Activated naive CD4-positive, alpha-beta T cell (primary cell): ENCODE measurements around the gene PLSCR1.
A peak's percentile ranks its signal among the peaks of the same experiment; 100 is the strongest.
"Not testable (repeated sequence)": the region's sequence is repeated elsewhere in the genome, so short reads cannot be mapped to it uniquely, and the experiment has no call there.

ENCODE experiments used
- DNase-seq, 4 experiments: peaks; one replicate each; lab custom pipeline; 2025; lab: John Stamatoyannopoulos, UW

The PLSCR1 gene

DNA sequence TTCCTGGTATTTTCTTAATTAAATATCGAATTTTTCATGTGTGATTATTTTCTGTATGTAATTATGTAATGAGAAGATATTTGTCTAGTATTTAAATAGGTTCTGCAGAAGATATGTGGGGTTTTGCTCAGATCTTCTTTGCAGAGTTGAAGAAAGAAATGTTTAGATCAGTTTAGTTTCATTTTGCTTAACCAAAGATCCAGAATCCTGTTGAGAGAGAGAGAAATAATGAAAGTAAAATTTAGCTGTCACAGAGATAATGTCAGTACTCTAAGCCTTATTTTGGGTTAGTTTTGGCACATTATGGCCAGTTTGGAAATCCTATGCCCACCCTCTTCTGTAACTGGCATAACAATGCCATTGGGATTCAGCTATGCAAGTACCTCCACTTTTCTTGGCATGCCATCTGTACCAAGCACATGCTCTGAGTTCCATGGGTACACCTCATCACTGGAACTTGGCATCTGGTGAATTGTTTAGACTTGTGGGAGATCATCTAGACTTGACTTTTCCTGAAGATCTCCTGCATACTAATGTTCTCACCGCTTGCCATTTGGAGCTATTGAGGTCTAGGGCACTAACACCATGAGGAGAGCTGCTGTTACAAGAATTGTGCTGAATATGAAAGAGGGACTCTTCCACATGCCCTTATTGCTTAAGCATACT, 30.9 kb downstream of the PLSCR1 start:
- no peak for DNase-seq

DNA sequence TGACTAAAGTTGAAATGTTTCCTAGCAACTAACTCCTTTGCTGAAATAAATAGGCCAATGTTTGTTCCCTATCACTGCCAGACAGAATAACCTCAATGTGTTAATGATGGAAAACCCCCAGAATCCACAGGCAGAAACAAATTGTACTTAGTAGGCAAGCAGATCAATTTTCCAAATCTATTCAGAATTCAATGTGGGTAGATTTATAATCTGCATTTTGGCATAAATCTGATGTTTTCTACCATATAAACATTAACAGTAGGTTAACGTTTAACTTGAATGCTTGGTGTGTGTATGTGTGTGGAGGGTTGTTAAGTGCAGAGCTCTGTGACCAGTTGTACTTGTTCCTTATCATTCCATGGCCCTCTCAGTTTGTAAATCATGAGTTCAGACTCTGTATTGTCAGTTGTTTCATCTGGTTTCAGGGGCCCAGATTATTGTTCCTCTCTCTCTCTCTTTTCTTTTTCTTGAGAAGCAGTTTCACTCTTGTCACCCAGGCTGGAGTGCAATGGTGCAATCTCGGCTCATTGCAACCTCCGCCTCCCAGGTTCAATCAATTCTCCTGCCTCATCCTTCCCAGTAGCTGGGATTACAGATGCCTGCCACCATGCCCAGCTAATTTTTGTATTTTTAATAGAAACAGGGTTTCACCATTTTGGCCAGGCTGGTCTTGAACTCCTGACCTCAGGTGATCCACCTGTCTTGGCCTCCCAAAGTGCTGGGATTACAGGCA, 32.8 kb downstream of the PLSCR1 start:
- DNase-seq: no peak

DNA sequence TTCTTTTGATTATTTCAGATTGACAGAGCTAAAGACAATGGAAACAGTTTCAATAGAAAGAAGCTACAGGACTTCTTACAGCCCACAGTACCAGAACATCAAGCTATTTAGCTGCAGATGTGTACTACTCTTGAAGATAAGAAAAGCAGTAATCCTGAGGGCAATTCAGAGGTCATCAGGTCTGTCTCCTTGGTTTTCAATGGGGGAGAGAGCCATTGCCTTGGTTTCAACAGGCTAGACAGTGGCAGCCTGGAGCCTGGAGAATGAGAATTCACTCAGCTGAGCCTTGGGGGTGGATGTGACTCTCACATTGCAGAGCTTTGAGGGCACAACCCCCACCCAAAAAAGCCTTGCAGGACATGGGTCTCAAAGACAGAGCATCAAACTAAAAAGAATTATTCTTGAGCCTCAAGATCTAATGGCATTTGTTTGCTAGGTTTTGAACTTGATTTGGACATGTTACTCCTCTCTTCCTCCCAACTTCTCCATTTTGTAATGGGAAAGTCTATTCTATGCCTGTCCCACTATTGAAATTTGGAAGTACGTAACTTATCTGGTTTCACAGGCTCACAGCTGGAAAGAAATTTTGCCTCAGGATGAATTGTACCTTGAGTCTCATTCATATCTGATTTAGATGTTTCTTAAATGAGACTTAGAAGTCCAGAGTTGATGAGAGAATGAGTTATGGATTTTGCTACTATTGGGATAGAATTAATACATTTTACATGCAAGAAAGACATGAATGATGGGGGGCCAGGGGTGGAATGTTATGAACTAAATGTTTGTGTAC, 36.9 kb downstream of the PLSCR1 start:
- DNase-seq: no peak

DNA sequence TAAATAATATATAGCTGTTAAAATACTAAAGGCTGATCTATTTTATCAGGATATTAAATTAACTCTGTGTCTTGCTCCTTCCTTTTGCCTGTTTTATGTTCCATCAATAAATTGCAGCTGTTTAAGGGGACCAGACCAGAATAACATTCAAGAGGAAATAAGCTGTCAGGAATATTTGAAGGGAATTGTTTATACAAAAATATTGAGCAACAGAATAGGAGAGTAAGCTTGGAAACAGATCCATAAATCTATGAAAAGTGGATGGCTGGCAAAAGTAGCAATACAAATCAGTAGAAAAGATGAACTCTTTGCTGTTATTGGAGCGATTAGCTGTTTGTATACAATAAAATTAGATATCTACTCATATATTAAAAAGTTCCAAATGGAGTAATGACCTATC, 38.9 kb downstream of the PLSCR1 start:
- DNase-seq: no peak

DNA sequence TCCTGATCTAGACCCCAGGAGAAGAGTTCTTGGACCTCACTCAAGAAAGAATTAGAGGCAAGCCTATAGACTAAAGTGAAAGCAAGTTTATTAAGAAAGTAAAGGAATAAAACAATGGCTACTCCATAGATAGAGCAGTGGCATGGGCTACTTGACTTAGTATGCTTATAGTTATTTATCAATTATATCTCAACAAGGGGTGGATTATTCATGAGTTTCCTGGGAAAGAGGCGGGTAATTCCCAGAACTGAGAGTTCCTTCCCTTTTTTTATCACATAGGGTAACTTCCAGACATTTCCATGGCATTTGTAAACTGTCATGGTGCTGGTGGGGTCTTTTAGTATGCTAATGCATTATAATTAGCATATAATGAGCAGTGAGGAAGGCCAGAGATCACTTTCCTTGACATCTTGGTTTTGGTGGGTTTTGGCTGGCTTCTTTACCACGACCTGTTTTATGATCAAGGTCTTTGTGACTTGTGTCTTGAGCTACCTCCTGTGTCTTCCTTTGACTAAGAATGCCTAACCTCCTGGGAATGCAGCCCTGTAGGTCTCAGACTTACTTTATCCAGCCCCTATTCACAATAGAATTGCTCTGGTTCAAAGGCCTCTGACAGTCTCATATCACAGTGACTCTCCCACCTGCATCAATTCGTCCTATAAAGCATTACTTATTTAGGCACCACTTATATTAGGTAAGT, 39.8 kb downstream of the PLSCR1 start:
- no peak for DNase-seq

DNA sequence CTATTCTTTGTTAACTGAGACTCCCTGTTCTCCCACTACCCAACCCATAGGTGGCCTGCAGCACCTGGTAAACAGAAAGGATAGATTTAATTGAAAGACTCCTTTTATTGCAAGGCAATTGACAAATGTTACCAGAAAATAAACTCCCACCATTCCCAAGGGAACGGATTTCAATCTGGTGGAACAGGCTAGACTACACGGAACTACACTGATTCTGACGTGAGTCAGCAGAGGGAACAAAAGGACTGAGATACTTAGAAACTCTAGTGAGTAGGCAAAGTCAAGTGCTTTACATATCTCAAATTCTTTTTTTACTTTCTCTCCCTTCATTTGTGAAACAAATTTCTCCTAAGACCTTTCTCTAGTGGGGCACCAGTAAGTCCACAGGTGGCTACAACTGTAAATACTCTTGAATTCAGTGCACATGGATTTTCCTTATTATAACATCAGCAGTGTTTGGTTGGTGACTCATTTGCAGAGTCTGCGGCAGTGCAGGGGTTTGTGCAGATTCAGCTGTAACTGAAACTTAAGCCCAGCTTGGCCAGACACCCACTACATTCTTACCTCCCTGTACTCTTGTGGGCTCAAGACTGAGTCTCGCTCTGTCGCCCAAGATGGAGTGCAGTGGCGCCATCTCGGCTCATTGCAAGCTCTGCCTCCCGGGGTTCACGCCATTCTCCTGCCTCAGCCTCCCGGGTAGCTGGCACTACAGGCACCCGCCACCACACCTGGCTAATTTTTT, 40.8 kb downstream of the PLSCR1 start:
- no peak for DNase-seq

DNA sequence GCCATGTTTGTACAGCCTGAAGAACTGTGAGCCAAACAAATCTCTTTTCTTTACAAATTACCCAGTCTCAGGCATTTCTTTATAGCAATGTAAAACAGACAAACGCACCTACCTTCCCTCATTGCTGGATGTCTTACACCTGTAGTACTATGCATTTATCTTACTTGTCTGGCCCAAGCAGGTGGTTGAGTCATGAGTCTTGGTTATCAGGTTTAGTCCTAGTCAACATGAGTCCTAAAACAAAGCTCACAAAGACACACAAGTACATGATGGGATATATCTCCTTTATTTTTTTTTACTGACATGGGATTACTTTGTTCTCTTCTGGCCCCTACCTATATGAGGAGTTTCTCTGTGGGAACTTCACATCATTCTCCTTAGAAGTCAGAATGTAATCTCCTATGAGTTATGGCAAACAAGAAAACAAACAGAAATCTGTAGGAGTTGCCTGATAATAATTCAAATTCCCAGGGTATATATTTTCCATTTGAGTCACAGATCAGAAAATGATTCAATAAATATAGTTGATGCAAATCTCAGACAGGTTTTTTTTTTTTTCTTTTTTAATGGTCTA, 41.4 kb downstream of the PLSCR1 start:
- DNase-seq: no peak

DNA sequence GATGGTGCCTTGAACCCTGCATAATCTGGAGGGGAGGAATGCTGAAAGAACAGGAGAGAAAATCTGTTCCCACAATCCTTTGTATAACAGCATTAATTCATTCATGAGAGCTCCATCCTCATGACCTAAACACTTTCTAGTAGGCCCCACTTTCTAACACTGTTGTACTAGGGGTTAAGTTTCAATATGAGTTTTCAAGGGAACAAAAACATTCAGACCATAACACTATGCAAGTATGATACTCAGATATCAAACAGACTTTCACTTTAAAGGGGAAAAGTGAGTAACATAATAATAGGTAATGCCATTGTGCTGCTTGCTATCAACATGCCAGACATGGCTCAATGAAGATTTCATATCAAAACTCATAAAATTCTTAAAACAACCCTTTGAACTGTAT, 42.7 kb downstream of the PLSCR1 start:
- no peak for DNase-seq

DNA sequence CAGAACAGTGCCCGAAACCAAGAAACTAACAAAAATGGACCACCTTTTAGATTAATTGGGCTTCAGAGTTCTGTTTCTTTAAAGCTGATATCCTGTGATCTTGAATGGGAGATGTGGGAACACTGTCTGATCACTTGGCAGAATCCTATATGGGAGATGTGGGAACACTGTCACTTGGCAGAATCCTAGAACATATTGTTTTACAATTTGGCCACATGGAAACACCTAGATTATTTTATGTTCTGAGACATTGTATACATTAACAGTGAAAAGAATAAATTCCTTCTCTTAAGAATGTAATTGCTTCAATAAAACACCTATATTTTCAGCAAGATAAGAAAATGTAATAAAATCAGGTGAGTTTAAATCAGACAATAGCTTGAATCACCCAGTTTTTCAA, 44.7 kb downstream of the PLSCR1 start:
- DNase-seq: no peak

DNA sequence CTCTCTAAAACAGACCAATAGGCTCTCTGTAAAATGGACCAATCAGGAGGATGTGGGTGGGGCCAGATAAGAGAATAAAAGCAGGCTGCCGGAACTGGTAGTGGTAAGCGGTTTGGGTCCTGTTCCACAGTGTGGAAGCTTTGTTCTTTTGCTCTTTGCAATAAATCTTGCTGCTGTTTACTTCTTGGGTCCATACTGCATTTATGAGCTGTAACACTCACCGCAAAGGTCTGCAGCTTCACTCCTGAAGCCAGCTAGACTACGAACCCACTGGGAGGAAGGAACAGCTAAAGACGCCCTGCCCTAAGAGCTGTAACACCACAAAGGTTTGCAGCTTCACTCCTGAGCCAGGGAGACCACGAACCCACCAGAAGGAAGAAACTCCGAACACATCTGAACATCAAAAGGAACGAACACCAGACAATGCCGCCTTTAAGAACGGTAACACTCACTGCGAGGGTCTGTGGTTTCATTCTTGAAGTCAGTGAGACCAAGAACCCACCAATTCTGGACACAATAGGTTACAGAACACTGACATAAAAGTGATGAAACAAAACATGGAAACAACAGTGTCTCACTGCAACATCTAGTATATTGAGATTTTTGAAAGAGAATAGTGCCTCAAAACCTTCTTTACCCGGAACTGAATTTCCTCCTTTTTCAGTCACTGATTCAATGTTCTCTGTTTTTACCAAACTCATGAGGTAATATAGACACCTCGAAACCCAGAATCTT, 46.2 kb downstream of the PLSCR1 start:
- peak in 1 of 4 experiments; percentile 10 for DNase-seq

DNA sequence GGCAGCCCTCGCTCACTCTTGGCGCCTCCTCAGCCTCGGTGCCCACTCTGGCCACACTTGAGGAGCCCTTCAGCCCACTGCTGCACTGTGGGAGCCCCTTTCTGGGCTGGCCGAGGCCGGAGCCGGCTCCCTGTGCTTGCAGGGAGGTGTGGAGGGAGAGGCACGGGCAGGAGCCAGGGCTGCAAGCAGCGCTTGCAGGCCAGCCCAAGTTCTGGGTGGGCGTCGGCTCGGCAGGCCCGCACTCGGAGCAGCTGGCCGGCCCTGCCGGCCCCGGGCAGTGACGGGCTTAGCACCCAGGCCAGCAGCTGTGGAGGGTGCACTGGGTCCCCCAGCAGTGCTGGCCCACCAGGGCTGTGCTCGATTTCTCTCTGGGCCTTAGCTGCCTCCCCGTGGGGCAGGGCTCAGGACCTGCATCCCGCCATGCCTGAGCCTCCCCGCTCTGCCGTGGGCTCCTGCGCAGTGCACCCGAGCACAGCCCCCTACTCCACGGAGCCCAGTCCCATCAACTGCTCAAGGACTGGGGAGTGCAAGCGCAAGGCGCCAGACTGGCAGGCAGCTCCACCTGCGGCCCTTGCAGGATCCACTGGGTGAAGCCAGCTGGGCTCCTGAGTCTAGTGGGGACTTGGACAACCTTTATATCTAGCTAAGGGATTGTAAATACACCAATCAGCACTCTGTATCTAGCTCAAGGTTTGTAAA, 47.1 kb downstream of the PLSCR1 start:
- DNase-seq: not testable (repeated sequence)

DNA sequence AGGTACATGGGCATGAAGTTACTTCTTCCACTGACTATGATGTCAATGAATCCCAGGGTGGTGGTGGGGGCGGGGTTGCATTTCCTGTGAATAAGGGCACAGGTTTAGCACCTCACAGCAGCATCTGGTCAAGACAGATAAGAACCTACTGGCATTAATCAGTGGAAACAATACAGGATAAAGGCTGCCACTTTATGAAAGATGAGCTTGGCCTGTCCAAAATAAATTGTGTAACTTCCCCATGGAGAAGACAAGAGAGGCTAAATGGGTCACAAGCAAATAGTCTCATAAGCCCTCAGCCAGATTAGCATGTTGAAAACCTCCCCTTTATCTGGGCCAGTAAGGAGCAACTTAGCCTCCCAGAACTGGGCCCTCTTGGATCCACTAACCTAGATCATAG, 47.7 kb downstream of the PLSCR1 start:
- DNase-seq: no peak

DNA sequence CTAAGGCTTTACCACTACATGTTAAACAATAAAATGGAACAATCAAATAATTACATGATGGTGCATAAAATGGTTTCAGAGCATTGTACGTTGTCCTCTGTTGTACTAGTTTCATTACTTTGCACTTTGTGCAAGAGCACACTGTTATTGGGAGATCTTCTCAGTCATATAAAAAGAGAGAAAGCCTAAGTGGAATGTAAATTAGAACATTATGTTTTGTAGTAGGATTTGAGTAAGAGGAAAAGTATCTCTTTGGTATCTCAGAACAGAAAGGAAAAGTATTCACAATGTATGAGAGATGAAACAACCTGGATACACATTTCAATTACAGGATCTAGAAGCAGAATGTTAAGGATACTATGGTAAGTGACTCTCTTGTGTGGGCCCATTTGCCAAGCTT, 48.2 kb downstream of the PLSCR1 start:
- DNase-seq: no peak

DNA sequence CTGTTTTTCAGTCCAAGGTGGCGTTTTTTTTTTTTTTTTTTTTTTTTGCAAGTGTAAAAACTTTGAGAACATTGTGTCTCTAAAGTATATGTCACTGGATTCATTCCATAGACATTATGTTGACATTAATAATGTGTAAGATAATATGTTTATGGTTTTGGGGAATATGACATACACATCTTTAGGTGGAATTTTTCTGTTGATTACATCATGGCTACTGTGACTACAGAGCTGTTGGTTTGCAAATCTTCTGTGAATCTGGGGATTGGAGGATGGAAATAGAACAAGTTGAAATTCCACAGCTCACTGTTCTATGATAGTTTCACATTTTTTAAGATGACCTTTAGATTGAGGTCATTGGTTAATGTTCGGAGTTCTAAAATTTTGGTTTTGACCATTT, 50.6 kb downstream of the PLSCR1 start:
- no peak for DNase-seq

DNA sequence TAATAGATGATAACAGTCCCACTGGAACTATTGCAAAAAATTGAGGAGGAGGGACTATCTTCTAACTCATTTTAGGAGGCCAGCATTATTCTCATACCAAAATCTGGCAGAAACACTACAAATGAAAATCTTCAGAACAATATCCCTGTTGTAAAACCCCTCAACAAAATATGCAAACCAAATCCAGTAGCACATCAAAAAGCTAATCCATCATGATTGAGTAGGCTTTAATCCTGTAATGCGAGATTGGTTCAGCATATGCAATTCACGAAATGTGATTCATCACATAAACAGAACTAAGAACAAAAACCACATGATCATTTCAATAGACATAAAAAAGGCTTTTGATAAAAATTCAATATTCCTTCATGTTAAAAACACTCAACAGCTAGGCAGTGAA, 51.2 kb downstream of the PLSCR1 start:
- no peak for DNase-seq

DNA sequence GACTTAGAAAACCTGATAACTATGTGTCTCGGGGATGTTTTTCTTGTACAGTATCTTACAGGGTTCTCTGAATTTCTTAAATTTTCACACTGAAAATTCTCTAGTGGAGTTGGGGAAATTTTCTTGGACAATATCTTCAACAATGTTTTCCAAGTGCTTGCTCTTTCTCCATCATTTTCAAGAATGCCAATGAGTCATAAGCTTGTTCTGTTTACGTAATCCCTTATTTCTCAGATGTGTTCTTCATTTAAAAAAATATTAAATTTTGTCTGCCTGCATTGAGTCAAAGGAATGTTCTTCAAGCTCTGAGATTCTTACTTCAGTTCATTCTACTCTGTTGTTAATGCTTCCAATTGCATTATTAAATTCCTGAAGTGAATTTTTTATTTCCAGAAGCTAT, 53.1 kb downstream of the PLSCR1 start:
- DNase-seq: no peak

DNA sequence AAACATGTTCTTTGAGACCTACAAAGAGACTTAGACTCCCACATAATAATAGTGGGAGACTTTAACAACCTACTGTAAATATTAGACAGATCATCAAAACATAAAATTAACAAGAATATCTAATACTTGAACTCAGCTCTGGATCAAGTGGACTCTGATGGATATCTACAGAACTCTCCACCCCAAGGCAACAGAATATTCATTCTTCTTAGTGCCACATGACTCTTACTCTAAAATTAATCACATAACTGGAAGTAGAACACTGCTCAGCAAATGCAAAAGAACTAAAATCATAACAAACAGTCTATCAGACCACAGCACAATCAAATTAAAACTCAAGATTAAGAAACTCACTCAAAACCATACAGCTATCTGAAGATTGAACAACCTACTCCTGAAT, 59.1 kb downstream of the PLSCR1 start:
- no peak for DNase-seq

DNA sequence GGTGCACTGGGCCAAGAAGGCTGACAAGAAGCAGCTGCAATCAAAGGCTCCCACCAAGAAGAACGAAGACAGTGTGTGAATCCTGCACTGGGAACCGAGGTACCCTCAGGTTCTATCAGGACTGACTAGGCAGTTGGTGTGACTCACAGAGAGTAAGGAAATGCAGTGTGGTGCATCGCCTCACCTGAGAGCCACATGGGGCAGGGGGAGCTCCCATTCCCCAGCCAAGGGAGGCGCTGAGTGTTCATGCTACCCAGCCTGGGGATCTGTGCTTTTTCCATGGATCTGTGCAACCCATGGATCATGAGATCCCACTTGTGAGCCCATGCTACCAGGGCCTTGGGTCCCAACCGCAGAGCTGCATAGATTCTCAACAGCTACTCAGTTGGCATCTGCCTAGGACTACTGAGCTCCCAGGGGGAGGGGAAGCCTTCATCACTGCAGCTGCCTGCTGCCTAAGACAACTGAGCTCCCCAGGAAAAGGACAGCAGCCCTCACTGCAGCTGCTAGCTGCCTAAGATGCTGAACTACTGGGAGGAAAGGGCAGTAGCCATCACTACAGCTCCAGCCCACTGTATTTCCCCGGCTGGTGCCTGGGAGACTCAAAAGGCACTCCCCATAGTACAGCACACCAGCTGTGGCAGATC, 68.2 kb downstream of the PLSCR1 start:
- DNase-seq: no peak

DNA sequence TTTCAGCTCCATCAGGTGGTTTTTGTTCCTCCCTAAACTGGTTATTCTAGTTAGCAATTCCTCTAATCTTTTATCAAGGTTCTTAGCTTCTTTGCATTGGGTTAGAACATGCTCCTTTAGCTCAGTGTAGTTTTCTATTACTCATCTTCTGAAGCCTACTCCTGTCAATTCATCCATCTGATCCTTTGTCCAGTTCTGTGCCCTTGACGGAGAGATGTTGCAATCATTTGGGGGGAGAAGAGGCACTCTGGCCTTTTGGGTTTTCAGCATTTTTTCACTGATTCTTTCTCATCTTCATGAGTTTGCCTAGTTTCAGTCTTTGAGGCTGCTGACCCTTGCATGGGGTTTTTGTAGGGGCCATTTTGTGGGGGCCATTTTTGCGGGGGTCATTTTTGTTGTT, 69.4 kb downstream of the PLSCR1 start:
- DNase-seq: not testable (repeated sequence)

DNA sequence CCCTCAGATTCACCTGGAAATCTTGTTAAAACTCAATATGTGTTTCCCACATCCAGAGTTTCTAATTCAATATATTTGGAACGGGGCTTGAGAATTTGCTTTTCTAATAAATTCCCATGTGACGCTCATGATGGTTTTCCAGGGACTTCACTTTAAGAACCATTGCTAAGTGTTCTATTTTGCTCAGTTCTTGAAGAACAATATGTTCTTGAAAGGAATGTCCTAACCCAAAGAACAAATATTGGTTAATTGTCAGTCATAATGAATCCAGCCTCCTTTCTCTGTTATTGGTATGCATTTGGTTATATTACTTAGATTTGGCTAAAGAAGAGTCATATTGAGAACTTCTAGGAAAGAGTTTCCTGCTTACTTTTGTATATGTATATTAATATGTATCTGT, 70.7 kb downstream of the PLSCR1 start:
- DNase-seq: no peak
